Adipose tissue (tissue), 3 donors: ENCODE measurements around the gene TXNRD2. TPM values are rescaled to one million over a fixed set of nuclear protein-coding genes. Genes with fewer than 3 reads are reported as not detected.
"Not testable (repeated sequence)": the region's sequence is repeated elsewhere in the genome, so short reads cannot be mapped to it uniquely, and the experiment has no call there.

Experiments used
- H3K27ac ChIP-seq: one replicate; pipeline ENCODE4 v1.5.1; 2013; ENCODE audit warnings: low read depth, low read length
- WGBS, 3 donors: extraction: QIAGEN DNeasy Blood & Tissue Kit; methylation state at CpG; one replicate each; pipeline ENCODE4 v1.1.7; 2013; 5-methylcytosine and 5-hydroxymethylcytosine counted together
- polyA plus RNA-seq, 3 donors: library from polyadenylated mRNA; stranded (reverse); fragments of 200-250 nt; gene quantifications; one replicate each; pipeline ENCODE4 v1.2.3, GENCODE V29; 2013
- donor health status: healthy with polysubstance abuse.
- donor health status: Bipolar disorder and iron deficiency.
- donor health status: healthy.

The TXNRD2 gene
- polyA plus RNA-seq, 3 donors = 13.6 to 21.8 (median 16.6) TPM

- no peak overlapping the region for H3K27ac ChIP-seq
Observed at GRCh38 chr22:19848298-19849224, 93.1 kb downstream of the TXNRD2 start.

GRCh38 chr22:19847345-19847632 is 94.3 kb downstream of the TXNRD2 start:
- WGBS, 3 donors = 96 to 100% (median 97%) methylated on average over 2 of the region's 2 CpGs
- no peak overlapping the region for H3K27ac ChIP-seq

More at GRCh38 chr22:19848298-19849224, 93.1 kb downstream of the TXNRD2 start:
- 32 to 83% (median 77%) methylated on average over 7 of the region's 7 CpGs for WGBS, 3 donors

- WGBS, 3 donors = 92 to 95% (median 93%) methylated on average over 9 of the region's 9 CpGs
- no peak overlapping the region for H3K27ac ChIP-seq
Observed at GRCh38 chr22:19846620-19847344, 94.8 kb downstream of the TXNRD2 start.

GRCh38 chr22:19845054-19845722 is 96.4 kb downstream of the TXNRD2 start:
- WGBS, 3 donors = 76 to 84% (median 79%) methylated on average over 8 of the region's 8 CpGs
- no peak overlapping the region for H3K27ac ChIP-seq

- WGBS, 3 donors = 33 to 69% (median 39%) methylated on average over 17 to 18 of the region's 18 CpGs
Observed at GRCh38 chr22:19844377-19845053, 97.1 kb downstream of the TXNRD2 start.

GRCh38 chr22:19843857-19844376 is 97.7 kb downstream of the TXNRD2 start:
- 52 to 91% (median 65%) methylated on average over 11 of the region's 11 CpGs for WGBS, 3 donors
- H3K27ac ChIP-seq = no peak overlapping the region

More at GRCh38 chr22:19844377-19845053, 97.1 kb downstream of the TXNRD2 start:
- no peak overlapping the region for H3K27ac ChIP-seq

- 75 to 84% (median 78%) methylated on average over 27 of the region's 27 CpGs for WGBS, 3 donors
- no peak overlapping the region for H3K27ac ChIP-seq
Observed at GRCh38 chr22:19843107-19843856, 98.3 kb downstream of the TXNRD2 start.

- WGBS, 3 donors = 85 to 91% (median 88%) methylated on average over 12 of the region's 12 CpGs
- no peak overlapping the region for H3K27ac ChIP-seq
Observed at GRCh38 chr22:19842393-19843106, 99.1 kb downstream of the TXNRD2 start.

- 89 to 92% (median 90%) methylated on average over 8 of the region's 8 CpGs for WGBS, 3 donors
- no peak overlapping the region for H3K27ac ChIP-seq
Observed at GRCh38 chr22:19841641-19842392, 99.8 kb downstream of the TXNRD2 start.

GRCh38 chr22:19840955-19841640 is 100.5 kb downstream of the TXNRD2 start:
- H3K27ac ChIP-seq = no peak overlapping the region
- WGBS, 3 donors = 93 to 97% (median 94%) methylated on average over 6 of the region's 6 CpGs

- no peak overlapping the region for H3K27ac ChIP-seq
- 81 to 92% (median 83%) methylated on average over 4 of the region's 4 CpGs for WGBS, 3 donors
Observed at GRCh38 chr22:19840059-19840458, 101.6 kb downstream of the TXNRD2 start.

- no peak overlapping the region for H3K27ac ChIP-seq
- WGBS, 3 donors = 58 to 97% (median 76%) methylated on average over 6 of the region's 6 CpGs
Observed at GRCh38 chr22:19837915-19838314, 103.7 kb downstream of the TXNRD2 start.

GRCh38 chr22:19836512-19836911 is 105.1 kb downstream of the TXNRD2 start:
- H3K27ac ChIP-seq = no peak overlapping the region

GRCh38 chr22:19834599-19834998 is 107.0 kb downstream of the TXNRD2 start:
- H3K27ac ChIP-seq = no peak overlapping the region

- 88 to 98% (median 90%) methylated on average over 9 of the region's 9 CpGs for WGBS, 3 donors
- not testable (repeated sequence) for H3K27ac ChIP-seq
Observed at GRCh38 chr22:19833327-19833726, 108.3 kb downstream of the TXNRD2 start.
